Endothelial cell of umbilical vein (primary cell): ENCODE results near the gene PLAAT3. TPM values are rescaled to one million over a fixed set of nuclear protein-coding genes. Genes with fewer than 3 reads are reported as not detected.

Experiments used
- polyA plus RNA-seq, 4 experiments: library from polyadenylated mRNA; depleted of rRNA in 3 of 4; stranded (reverse) in 3 of 4; unstranded in 1 of 4; fragments of >200 nt; gene quantifications; 2 replicates each; pipeline versions ENCODE4 v1.2.1 to v1.2.3, GENCODE V29; 2011 to 2012; ENCODE audit warnings: missing spikeins in 1 of 4
- total RNA-seq: library from RNA; stranded (reverse); gene quantifications from 2 replicates; pipeline ENCODE4 v1.2.3, GENCODE V29; 2021

The PLAAT3 gene
- total and polyA plus RNA-seq, 2 donors (not counting 3 experiments of a cell fraction or from before 2014, with no cell fraction given), result 22.8 to 40.2 TPM

Other genes with a start within 250 kb of the PLAAT3 start
- gene SLC22A9, start 244.6 kb downstream of the PLAAT3 start, total RNA-seq, result not detected in 2 replicates
- gene SLC22A9, start 244.6 kb downstream of the PLAAT3 start, polyA plus RNA-seq, result not detected in 2 replicates
- gene PLAAT5, start 123.3 kb downstream of the PLAAT3 start, total RNA-seq, result not detected in 2 replicates
- gene PLAAT5, start 123.3 kb downstream of the PLAAT3 start, polyA plus RNA-seq, result not detected in 2 replicates
- gene LGALS12, start 108.3 kb downstream of the PLAAT3 start, total RNA-seq, result not detected in 2 replicates
- gene LGALS12, start 108.3 kb downstream of the PLAAT3 start, polyA plus RNA-seq, result not detected in 2 replicates
- gene PLAAT4, start 77.6 kb downstream of the PLAAT3 start, total RNA-seq, result 0.95 TPM in 1 of 2 replicates, not detected in the other
- 0.88 and 1.7 TPM in 2 replicates for gene PLAAT4, start 77.6 kb downstream of the PLAAT3 start, polyA plus RNA-seq
- gene PLAAT2, start 51.1 kb downstream of the PLAAT3 start, total RNA-seq, result not detected in 2 replicates
- gene PLAAT2, start 51.1 kb downstream of the PLAAT3 start, polyA plus RNA-seq, result 0.40 TPM in 1 of 2 replicates, not detected in the other
- gene ATL3, start 56.9 kb upstream of the PLAAT3 start, total RNA-seq, result 70.0 and 70.2 TPM in 2 replicates
- 21.7 and 25.0 TPM in 2 replicates for gene ATL3, start 56.9 kb upstream of the PLAAT3 start, polyA plus RNA-seq
- 109 and 112 TPM in 2 replicates for gene RTN3, start 67.1 kb upstream of the PLAAT3 start, total RNA-seq
- 90.6 and 93.6 TPM in 2 replicates for gene RTN3, start 67.1 kb upstream of the PLAAT3 start, polyA plus RNA-seq
- 25.2 and 32.0 TPM in 2 replicates for gene ZFTA, start 154.3 kb upstream of the PLAAT3 start, total RNA-seq
- 9.9 and 10.5 TPM in 2 replicates for gene ZFTA, start 154.3 kb upstream of the PLAAT3 start, polyA plus RNA-seq
- gene SPINDOC, start 199.0 kb upstream of the PLAAT3 start, total RNA-seq, result 51.5 and 54.5 TPM in 2 replicates
- gene SPINDOC, start 199.0 kb upstream of the PLAAT3 start, polyA plus RNA-seq, result 29.4 and 33.8 TPM in 2 replicates
- 33.4 and 34.7 TPM in 2 replicates for gene MARK2, start 224.7 kb upstream of the PLAAT3 start, total RNA-seq
- gene MARK2, start 224.7 kb upstream of the PLAAT3 start, polyA plus RNA-seq, result 16.6 and 16.7 TPM in 2 replicates